22Rv1 (cell line): ENCODE data around the gene CDH24.

ENCODE experiments used
- CTCF ChIP-seq: fragments of 450-650 bp; IDR thresholded peaks from 2 replicates; pipeline ENCODE4 v1.5.1; 2017; ENCODE audit warnings: mild to moderate bottlenecking
- ZFX ChIP-seq: fragments of 450-650 bp; IDR thresholded peaks from 2 replicates; pipeline ENCODE4 v1.6.1; 2017; ENCODE audit warnings: antibody characterized with exemption, borderline replicate concordance

- no peak for TF ChIP-seq CTCF
- no peak for TF ChIP-seq ZFX
These were observed 46.3 kb upstream of the CDH24 start for GRCh38 chr14:23103581-23103980.
